ENCODE measurements around the gene ARL6IP4.
A peak's percentile ranks its signal among the peaks of the same experiment; 100 is the strongest.

ARL6IP4 gene

GRCh38 chr12:122948605-122949004 lies 31.9 kb upstream of the ARL6IP4 start:
- ChIA-PET CTCF (no interaction called here), POLR2A (no interaction called here)
- no peak for DNase-seq (ENCODE audit: extremely low spot score)
- TF ChIP-seq PKNOX1 (IDR thresholded peaks at IDR 0.05) (no peak), NFRKB (IDR thresholded peaks at IDR 0.05) (no peak), L3MBTL2 (conservative IDR thresholded peaks at IDR 0.05) (no peak), ELF4 (IDR thresholded peaks at IDR 0.05) (no peak), SUZ12 (IDR thresholded peaks at IDR 0.05) (no peak), FOXK2 (IDR thresholded peaks at IDR 0.05) (no peak), CTBP1 (IDR thresholded peaks at IDR 0.05; ENCODE audit: borderline replicate concordance) (no peak), LEF1 (IDR thresholded peaks at IDR 0.05; ENCODE audit: borderline replicate concordance) (no peak), SP1 (IDR thresholded peaks at IDR 0.05) (no peak), ARNT (IDR thresholded peaks at IDR 0.05) (no peak), FOXA1 (IDR thresholded peaks at IDR 0.05) (no peak), TARDBP (IDR thresholded peaks at IDR 0.05) (no peak), BHLHE40 (IDR thresholded peaks at IDR 0.05; ENCODE audit: borderline replicate concordance) (no peak)

- ChIA-PET CTCF (interaction anchor here (2.8 kb wide), 1 partner anchor 88 kb away, joined by 16 read pairs; no protein-coding TSS in a partner anchor), POLR2A (interaction anchor here (1.3 kb wide), 1 partner anchor 283 kb away, joined by 3 read pairs; the partner anchor contains the start of genes MPHOSPH9 and MTRFR)
- TF ChIP-seq CTBP1 (IDR thresholded peaks at IDR 0.05; ENCODE audit: borderline replicate concordance) = no peak
- TF ChIP-seq SUZ12 (IDR thresholded peaks at IDR 0.05) = no peak
- no peak for TF ChIP-seq TARDBP (IDR thresholded peaks at IDR 0.05)
- TF ChIP-seq ELF4 (IDR thresholded peaks at IDR 0.05) = no peak
- TF ChIP-seq L3MBTL2 (conservative IDR thresholded peaks at IDR 0.05) = no peak
- no peak for TF ChIP-seq HDGF (IDR thresholded peaks at IDR 0.05; ENCODE audit: borderline replicate concordance)
- TF ChIP-seq FOXA1 (IDR thresholded peaks at IDR 0.05) = no peak
- no peak for TF ChIP-seq ZNF384 (IDR thresholded peaks at IDR 0.05)
- no peak for TF ChIP-seq NFRKB (IDR thresholded peaks at IDR 0.05)
- TF ChIP-seq BHLHE40 (IDR thresholded peaks at IDR 0.05; ENCODE audit: borderline replicate concordance) = no peak
- no peak for TF ChIP-seq PKNOX1 (IDR thresholded peaks at IDR 0.05)
- no peak for TF ChIP-seq SP1 (IDR thresholded peaks at IDR 0.05)
Observed at GRCh38 chr12:122949405-122949804, 31.1 kb upstream of the ARL6IP4 start.

GRCh38 chr12:122949816-122950675 lies 30.4 kb upstream of the ARL6IP4 start:
- no peak for DNase-seq (ENCODE audit: extremely low spot score)
- ChIA-PET CTCF (interaction anchor here (2.8 kb wide), 1 partner anchor 89 kb away, joined by 16 read pairs; no protein-coding TSS in a partner anchor), POLR2A (interaction anchor here (1.3 kb wide), 1 partner anchor 283 kb away, joined by 3 read pairs; the partner anchor contains the start of genes MPHOSPH9 and MTRFR)
- TF ChIP-seq ARNT (IDR thresholded peaks at IDR 0.05) (no peak), SUZ12 (IDR thresholded peaks at IDR 0.05) (no peak), FOXA1 (IDR thresholded peaks at IDR 0.05) (no peak)

More at GRCh38 chr12:122949405-122949804, 31.1 kb upstream of the ARL6IP4 start:
- no peak for DNase-seq (ENCODE audit: extremely low spot score)

- CTCF ChIA-PET = interaction anchor here (2.8 kb wide), 1 partner anchor 90 kb away, joined by 16 read pairs; no protein-coding TSS in a partner anchor
- DNase-seq (ENCODE audit: extremely low spot score) = no peak
- POLR2A ChIA-PET = no interaction called here
- TF ChIP-seq ZNF384 (IDR thresholded peaks at IDR 0.05) = no peak
- no peak for TF ChIP-seq L3MBTL2 (conservative IDR thresholded peaks at IDR 0.05)
- TF ChIP-seq BHLHE40 (IDR thresholded peaks at IDR 0.05; ENCODE audit: borderline replicate concordance) = no peak
Observed at GRCh38 chr12:122951406-122951805, 29.1 kb upstream of the ARL6IP4 start.

- no peak for TF ChIP-seq FOXK2 (IDR thresholded peaks at IDR 0.05)
- no peak for TF ChIP-seq FOXM1 (IDR thresholded peaks at IDR 0.05; ENCODE audit: borderline replicate concordance)
- no peak for TF ChIP-seq FOXA1 (IDR thresholded peaks at IDR 0.05)
- no peak for TF ChIP-seq CTBP1 (IDR thresholded peaks at IDR 0.05; ENCODE audit: borderline replicate concordance)
- no peak for TF ChIP-seq LEF1 (IDR thresholded peaks at IDR 0.05; ENCODE audit: borderline replicate concordance)
- TF ChIP-seq HDGF (IDR thresholded peaks at IDR 0.05; ENCODE audit: borderline replicate concordance) = no peak
- TF ChIP-seq PKNOX1 (IDR thresholded peaks at IDR 0.05) = no peak
- no peak for TF ChIP-seq SUZ12 (IDR thresholded peaks at IDR 0.05)
- no peak for TF ChIP-seq ARNT (IDR thresholded peaks at IDR 0.05)
- TF ChIP-seq SP1 (IDR thresholded peaks at IDR 0.05) = no peak
- TF ChIP-seq NFRKB (IDR thresholded peaks at IDR 0.05) = no peak
- no peak for TF ChIP-seq ELF4 (IDR thresholded peaks at IDR 0.05)
- no peak for TF ChIP-seq L3MBTL2 (conservative IDR thresholded peaks at IDR 0.05)
- TF ChIP-seq TARDBP (IDR thresholded peaks at IDR 0.05) = no peak
- no peak for TF ChIP-seq BHLHE40 (IDR thresholded peaks at IDR 0.05; ENCODE audit: borderline replicate concordance)
- no peak for TF ChIP-seq ZNF384 (IDR thresholded peaks at IDR 0.05)
- ChIA-PET POLR2A (no interaction called here), CTCF (interaction anchor here (0.6 to 0.9 kb wide), 4 partner anchors 14 to 91 kb away, joined by 3 to 5 read pairs (median 3); partner anchors contain the start of gene ABCB9)
- peak; percentile 86 for DNase-seq (ENCODE audit: extremely low spot score)
Observed at GRCh38 chr12:122951979-122952892, 28.2 kb upstream of the ARL6IP4 start.
